ENCODE measurements around the gene SOHLH1. TPM values are rescaled to one million over a fixed set of nuclear protein-coding genes. Genes with fewer than 3 reads are reported as not detected.

The SOHLH1 gene
- total and polyA plus RNA-seq, 4 donors: not detected

DNA sequence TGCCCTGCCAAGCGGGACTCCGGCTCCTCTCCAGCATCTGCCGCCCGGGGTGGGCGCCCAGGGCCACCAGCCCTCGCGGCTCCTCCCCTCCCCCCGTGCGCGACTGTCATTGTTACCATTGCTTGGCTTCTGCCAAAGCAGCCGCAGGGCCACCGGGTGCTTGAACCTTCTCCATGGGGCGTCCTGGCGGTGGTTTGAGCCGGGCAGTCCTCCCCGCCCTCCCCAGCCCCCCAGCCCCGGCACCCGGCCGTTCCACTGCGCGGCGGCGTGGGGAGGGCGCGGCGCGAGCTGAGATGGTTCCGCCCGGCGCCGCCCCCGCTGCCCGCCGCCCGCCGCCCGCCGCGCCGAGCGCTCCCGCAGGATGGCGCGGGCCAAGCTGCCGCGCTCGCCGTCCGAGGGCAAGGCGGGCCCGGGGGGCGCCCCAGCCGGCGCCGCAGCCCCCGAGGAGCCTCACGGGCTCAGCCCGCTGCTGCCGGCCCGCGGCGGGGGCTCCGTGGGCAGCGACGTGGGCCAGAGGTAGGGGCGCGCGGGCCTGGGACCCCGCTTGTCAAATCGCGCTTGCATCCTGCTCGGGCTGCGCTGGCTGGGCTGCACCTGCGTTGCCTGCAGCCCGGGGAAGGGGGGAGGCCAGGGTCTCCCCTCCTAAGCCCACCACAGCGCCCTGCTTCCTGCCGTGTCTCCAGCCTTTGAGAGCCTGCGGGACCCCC is 37.1 kb upstream of the SOHLH1 start:
- Histone ChIP-seq H3K4me1 (ENCODE audit: control insufficient read depth in 5 of 5, insufficient read depth in 5 of 5, low read length in 5 of 5) (no peaks in the 10 kb centered on the region), H3K9ac (ENCODE audit: insufficient read depth in 1 of 2, low read length in 2 of 2) (no peak overlapping the region), H3K27ac (ENCODE audit: low read depth in 1 of 2, low read length in 1 of 2) (no peak overlapping the region), H3K27me3 (ENCODE audit: control insufficient read depth in 3 of 3, insufficient read depth in 3 of 3, low read length in 2 of 3) (peaks cover 5 to 25% (median 14%) of the 10 kb centered on the region in 3 donors), H3K36me3 (ENCODE audit: control insufficient read depth in 4 of 4, insufficient read depth in 4 of 4, low read length in 4 of 4) (no peaks in the 10 kb centered on the region), H3K9me3 (ENCODE audit: control insufficient read depth in 4 of 4, insufficient read depth in 3 of 4, low read length in 3 of 4) (peaks cover 0 to 8% (median 3%) of the 10 kb centered on the region in 4 donors), H3K4me3 (no peak overlapping the region)
- ATAC-seq (ENCODE audit: insufficient read depth, low FRiP score): no peak
- TF ChIP-seq, protein P1, sequence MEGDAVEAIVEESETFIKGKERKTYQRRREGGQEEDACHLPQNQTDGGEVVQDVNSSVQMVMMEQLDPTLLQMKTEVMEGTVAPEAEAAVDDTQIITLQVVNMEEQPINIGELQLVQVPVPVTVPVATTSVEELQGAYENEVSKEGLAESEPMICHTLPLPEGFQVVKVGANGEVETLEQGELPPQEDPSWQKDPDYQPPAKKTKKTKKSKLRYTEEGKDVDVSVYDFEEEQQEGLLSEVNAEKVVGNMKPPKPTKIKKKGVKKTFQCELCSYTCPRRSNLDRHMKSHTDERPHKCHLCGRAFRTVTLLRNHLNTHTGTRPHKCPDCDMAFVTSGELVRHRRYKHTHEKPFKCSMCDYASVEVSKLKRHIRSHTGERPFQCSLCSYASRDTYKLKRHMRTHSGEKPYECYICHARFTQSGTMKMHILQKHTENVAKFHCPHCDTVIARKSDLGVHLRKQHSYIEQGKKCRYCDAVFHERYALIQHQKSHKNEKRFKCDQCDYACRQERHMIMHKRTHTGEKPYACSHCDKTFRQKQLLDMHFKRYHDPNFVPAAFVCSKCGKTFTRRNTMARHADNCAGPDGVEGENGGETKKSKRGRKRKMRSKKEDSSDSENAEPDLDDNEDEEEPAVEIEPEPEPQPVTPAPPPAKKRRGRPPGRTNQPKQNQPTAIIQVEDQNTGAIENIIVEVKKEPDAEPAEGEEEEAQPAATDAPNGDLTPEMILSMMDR (IDR thresholded peaks at IDR 0.05; ENCODE audit: control extremely low read depth, extremely low read depth): no peak
- DNase-seq: no peak
- 4 to 6% methylated on average over 63 to 78 of the region's 78 CpGs for WGBS, 2 donors

DNA sequence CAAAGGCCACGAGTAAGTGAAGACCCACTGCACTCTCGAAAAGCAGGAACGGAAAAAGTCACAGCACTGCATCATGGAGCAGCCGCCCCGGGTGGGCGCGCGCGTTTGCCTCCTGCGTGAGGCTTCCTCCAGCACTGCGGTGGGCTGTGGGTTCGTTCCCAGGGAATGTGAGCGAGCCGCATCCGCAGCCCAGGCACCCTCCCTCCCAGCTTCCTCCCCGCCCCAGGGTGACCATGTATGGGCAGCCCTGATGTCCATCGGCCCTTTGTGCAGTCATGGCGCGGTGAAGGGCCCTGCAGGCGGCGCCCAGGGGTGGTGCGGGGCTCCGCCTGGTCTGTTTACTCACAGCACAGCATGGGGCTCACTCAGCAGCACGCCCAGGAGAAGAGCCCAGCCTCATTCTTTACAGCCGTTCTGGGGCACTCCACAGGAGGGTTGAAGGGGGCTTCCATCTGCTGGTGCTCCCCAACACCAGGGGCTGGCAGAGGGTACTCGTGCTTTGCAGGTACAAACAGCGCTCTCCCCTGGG is 35.4 kb upstream of the SOHLH1 start:
- Histone ChIP-seq H3K9ac (ENCODE audit: insufficient read depth in 1 of 2, low read length in 2 of 2) (no peak overlapping the region), H3K36me3 (ENCODE audit: control insufficient read depth in 4 of 4, insufficient read depth in 4 of 4, low read length in 4 of 4) (no peaks in the 10 kb centered on the region), H3K27me3 (ENCODE audit: control insufficient read depth in 3 of 3, insufficient read depth in 3 of 3, low read length in 2 of 3) (peaks cover 5 to 18% (median 14%) of the 10 kb centered on the region in 3 donors), H3K4me3 (no peak overlapping the region), H3K9me3 (ENCODE audit: control insufficient read depth in 4 of 4, insufficient read depth in 3 of 4, low read length in 3 of 4) (peaks cover 0 to 12% (median 6%) of the 10 kb centered on the region in 4 donors), H3K4me1 (ENCODE audit: control insufficient read depth in 5 of 5, insufficient read depth in 5 of 5, low read length in 5 of 5) (no peaks in the 10 kb centered on the region), H3K27ac (ENCODE audit: low read depth in 1 of 2, low read length in 1 of 2) (no peak overlapping the region)
- WGBS, 2 donors: 74 to 78% methylated on average over 27 of the region's 27 CpGs
- no peak for ATAC-seq (ENCODE audit: insufficient read depth, low FRiP score)
- TF ChIP-seq, protein P1 (IDR thresholded peaks at IDR 0.05; ENCODE audit: control extremely low read depth, extremely low read depth): no peak
- DNase-seq: no peak

DNA sequence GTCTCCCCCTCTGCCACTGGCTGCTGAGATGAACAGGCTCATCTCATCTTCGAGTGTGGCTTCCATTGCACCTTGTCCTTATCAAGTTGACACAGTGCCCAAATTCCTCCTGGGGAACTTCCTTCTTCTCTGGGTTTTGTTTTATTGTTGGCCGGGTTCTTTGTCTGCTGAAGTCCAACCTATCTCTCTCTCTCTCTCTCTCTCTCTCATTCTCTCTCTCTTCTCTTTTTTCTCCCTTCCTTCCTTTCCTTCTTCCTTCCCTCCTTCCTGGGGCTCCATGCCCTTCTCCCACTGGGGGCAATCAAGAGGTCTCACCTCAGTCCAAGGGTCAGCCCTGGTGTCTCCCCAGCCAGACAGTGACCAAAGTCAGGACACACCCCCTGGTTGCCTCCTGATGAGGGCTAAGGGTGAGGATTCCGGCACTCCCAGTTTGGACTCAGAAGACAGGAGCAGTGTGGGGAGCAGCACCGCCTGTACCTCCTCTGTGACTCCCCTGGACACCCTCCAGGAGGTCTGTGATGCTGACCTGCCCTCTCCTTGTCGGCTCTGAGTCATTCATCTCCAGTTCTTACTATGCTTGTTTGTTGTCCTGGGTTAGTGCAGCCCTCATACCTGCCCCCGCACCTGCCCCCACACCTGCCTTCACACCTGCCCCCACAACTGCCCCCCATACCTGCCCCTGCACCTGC is 33.4 kb upstream of the SOHLH1 start:
- Histone ChIP-seq H3K4me1 (ENCODE audit: control insufficient read depth in 5 of 5, insufficient read depth in 5 of 5, low read length in 5 of 5) (no peaks in the 10 kb centered on the region), H3K4me3 (no peak overlapping the region), H3K9me3 (ENCODE audit: control insufficient read depth in 4 of 4, insufficient read depth in 3 of 4, low read length in 3 of 4) (peaks cover 0 to 12% (median 6%) of the 10 kb centered on the region in 4 donors), H3K27ac (ENCODE audit: low read depth in 1 of 2, low read length in 1 of 2) (no peak overlapping the region), H3K27me3 (ENCODE audit: control insufficient read depth in 3 of 3, insufficient read depth in 3 of 3, low read length in 2 of 3) (peaks cover 5 to 20% (median 14%) of the 10 kb centered on the region in 3 donors), H3K36me3 (ENCODE audit: control insufficient read depth in 4 of 4, insufficient read depth in 4 of 4, low read length in 4 of 4) (no peaks in the 10 kb centered on the region), H3K9ac (ENCODE audit: insufficient read depth in 1 of 2, low read length in 2 of 2) (no peak overlapping the region)
- ATAC-seq (ENCODE audit: insufficient read depth, low FRiP score): no peak
- 63 to 64% methylated on average over 6 of the region's 6 CpGs for WGBS, 2 donors
- DNase-seq: no peak
- TF ChIP-seq, protein P1 (IDR thresholded peaks at IDR 0.05; ENCODE audit: control extremely low read depth, extremely low read depth): no peak

Measured in lung (tissue), 12 donors.